Nephron progenitor cell (in vitro differentiated cells): ENCODE results near the gene OR4D1.
"Not testable (repeated sequence)": the region's sequence is repeated elsewhere in the genome, so short reads cannot be mapped to it uniquely, and the experiment has no call there.

ENCODE experiments used
- DNase-seq: peaks from one replicate; pipeline ENCODE4 v3.0.0; 2021
- H3K27ac Mint-ChIP-seq: 2 replicates; pipeline ENCODE4 v1.8.0; 2021; ENCODE audit warnings: mild to moderate bottlenecking, moderate library complexity, mixed read lengths
- H3K27me3 Mint-ChIP-seq: 2 replicates; pipeline ENCODE4 v1.8.0; 2021; ENCODE audit warnings: mild to moderate bottlenecking, low read depth, mixed read lengths; ENCODE audit not compliant: poor library complexity
- H3K36me3 Mint-ChIP-seq: 2 replicates; pipeline ENCODE4 v1.8.0; 2021; ENCODE audit warnings: low read depth, mixed read lengths
- H3K4me1 Mint-ChIP-seq: 2 replicates; pipeline ENCODE4 v1.8.0; 2021; ENCODE audit warnings: mixed read lengths
- H3K4me3 Mint-ChIP-seq: 2 replicates; pipeline ENCODE4 v1.8.0; 2021; ENCODE audit warnings: mild to moderate bottlenecking, moderate library complexity, mixed read lengths
- H3K9me3 Mint-ChIP-seq: 2 replicates; pipeline ENCODE4 v1.8.0; 2021; ENCODE audit warnings: mild to moderate bottlenecking, moderate library complexity, mixed read lengths
- CTCF ChIP-seq: fragments of 200-600 bp; sonication (generic); IDR thresholded peaks from 2 replicates; pipeline ENCODE4 v1.5.0; 2021; ENCODE audit warnings: antibody characterized with exemption

OR4D1 gene

GRCh38 chr17:58147930-58148434, at the start of gene OR4D1:
OR4D1 (plus strand) TSS chr17:58148384; CDS start chr17:58155154, 6,770 bp downstream.
- no peak for DNase-seq
- no peak within 1 kb of the TSS for H3K27ac Mint-ChIP-seq
- H3K4me1 Mint-ChIP-seq = no peaks in the 10 kb centered on the region
- peaks cover 30% of the 10 kb centered on the region for H3K9me3 Mint-ChIP-seq
- no peak for TF ChIP-seq CTCF
- H3K27me3 Mint-ChIP-seq = peaks cover 70% of the 10 kb centered on the region
- H3K4me3 Mint-ChIP-seq = no peak within 1 kb of the TSS
- no peaks in the 10 kb centered on the region for H3K36me3 Mint-ChIP-seq

GRCh38 chr17:58100506-58100905, 47.7 kb upstream of the OR4D1 start:
- no peak overlapping the region for H3K27ac Mint-ChIP-seq
- no peak for TF ChIP-seq CTCF
- no peak for DNase-seq
- H3K4me1 Mint-ChIP-seq = no peaks in the 10 kb centered on the region
- H3K9me3 Mint-ChIP-seq = no peaks in the 10 kb centered on the region
- no peak overlapping the region for H3K4me3 Mint-ChIP-seq
- peaks cover 5% of the 10 kb centered on the region for H3K36me3 Mint-ChIP-seq
- peaks cover 3% of the 10 kb centered on the region for H3K27me3 Mint-ChIP-seq

- not testable (repeated sequence) for H3K4me3 Mint-ChIP-seq, H3K27ac Mint-ChIP-seq, H3K9me3 Mint-ChIP-seq, H3K4me1 Mint-ChIP-seq, DNase-seq, H3K36me3 Mint-ChIP-seq, H3K27me3 Mint-ChIP-seq
Measured at GRCh38 chr17:58101898-58102297, 46.3 kb upstream of the OR4D1 start.

- Mint-ChIP-seq H3K27me3 (peaks cover 11% of the 10 kb centered on the region), H3K9me3 (peaks cover 9% of the 10 kb centered on the region), H3K27ac (no peak overlapping the region), H3K36me3 (no peaks in the 10 kb centered on the region), H3K4me1 (no peaks in the 10 kb centered on the region), H3K4me3 (no peak overlapping the region)
- TF ChIP-seq CTCF = no peak
- no peak for DNase-seq
Measured at GRCh38 chr17:58105093-58105492, 43.1 kb upstream of the OR4D1 start.

GRCh38 chr17:58107306-58107705, 40.9 kb upstream of the OR4D1 start:
- no peaks in the 10 kb centered on the region for H3K4me1 Mint-ChIP-seq
- peaks cover 9% of the 10 kb centered on the region for H3K9me3 Mint-ChIP-seq
- peaks cover 24% of the 10 kb centered on the region for H3K27me3 Mint-ChIP-seq
- H3K4me3 Mint-ChIP-seq = no peak overlapping the region
- DNase-seq = no peak
- TF ChIP-seq CTCF = no peak
- H3K36me3 Mint-ChIP-seq = no peaks in the 10 kb centered on the region
- H3K27ac Mint-ChIP-seq = no peak overlapping the region

- no peak for TF ChIP-seq CTCF
- Mint-ChIP-seq H3K4me1 (no peaks in the 10 kb centered on the region), H3K9me3 (peaks cover 9% of the 10 kb centered on the region), H3K27ac (no peak overlapping the region), H3K36me3 (no peaks in the 10 kb centered on the region), H3K27me3 (peaks cover 36% of the 10 kb centered on the region), H3K4me3 (no peak overlapping the region)
- no peak for DNase-seq
Measured at GRCh38 chr17:58109197-58109596, 39.0 kb upstream of the OR4D1 start.
